Measurements from ENCODE around the gene ZNF77.
"Not testable (repeated sequence)": the region's sequence is repeated elsewhere in the genome, so short reads cannot be mapped to it uniquely, and the experiment has no call there.

ZNF77 gene

GRCh38 chr19:2969104-2969504 lies 24.3 kb upstream of the ZNF77 start:
- DNase-seq = no peak

DNA sequence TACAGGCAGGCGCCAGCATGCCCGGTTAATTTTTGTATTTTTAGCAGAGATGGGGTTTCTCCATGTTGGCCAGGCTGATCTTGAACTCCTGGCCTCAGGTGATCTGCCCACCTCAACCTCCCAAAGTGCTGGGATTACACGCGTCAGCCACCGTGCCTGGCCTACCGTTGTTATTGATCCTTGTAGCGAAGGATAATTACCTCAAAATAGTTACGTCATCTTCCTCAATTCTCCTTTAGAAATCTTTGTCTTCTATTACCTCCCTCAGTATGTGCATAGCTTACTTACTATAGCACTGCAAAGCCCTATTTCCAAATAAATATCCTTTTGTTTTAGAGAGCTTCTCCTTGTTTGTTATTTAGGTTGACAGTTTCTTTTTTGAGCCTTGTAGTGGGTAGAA lies 23.2 kb upstream of the ZNF77 start:
- DNase-seq = no peak

DNA sequence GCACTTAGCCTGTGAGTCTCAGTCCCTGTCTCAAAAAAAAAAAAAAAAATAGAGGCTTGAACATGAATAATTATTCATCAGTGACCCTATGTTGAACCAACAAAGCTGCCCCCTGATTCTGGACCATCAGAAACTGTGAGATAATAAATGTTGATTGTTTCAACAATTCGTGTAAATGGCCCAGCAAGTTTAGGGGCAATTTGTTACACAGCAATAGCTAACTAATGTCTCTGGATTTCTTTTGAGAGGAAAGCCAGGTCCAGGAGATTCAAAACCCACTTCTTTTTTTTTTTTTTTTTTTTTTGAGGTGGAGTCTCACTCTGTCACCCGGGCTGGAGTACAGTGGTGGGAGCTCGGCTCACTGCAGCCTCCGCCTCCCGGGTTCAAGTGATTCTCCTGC lies 20.1 kb upstream of the ZNF77 start:
- no peak for DNase-seq

DNA sequence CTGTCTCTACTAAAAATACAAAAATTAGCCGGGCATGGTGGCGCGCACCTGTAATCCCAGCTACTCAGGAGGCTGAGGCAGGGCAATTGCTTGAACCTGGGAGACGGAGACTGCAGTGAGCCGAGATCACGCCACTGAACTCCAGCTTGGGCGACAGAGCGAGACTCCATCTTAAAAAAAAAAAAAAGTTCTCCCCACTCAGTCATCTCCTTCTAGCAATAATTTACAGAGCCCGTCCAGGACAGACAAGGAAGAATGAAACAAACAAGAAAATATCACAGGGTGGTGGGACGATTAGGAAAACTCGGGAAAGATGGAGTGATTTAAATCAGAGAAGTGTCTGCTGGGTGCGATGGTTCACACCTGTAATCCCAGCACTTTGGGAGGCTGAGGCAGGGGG lies 18.9 kb upstream of the ZNF77 start:
- not testable (repeated sequence) for DNase-seq

DNA sequence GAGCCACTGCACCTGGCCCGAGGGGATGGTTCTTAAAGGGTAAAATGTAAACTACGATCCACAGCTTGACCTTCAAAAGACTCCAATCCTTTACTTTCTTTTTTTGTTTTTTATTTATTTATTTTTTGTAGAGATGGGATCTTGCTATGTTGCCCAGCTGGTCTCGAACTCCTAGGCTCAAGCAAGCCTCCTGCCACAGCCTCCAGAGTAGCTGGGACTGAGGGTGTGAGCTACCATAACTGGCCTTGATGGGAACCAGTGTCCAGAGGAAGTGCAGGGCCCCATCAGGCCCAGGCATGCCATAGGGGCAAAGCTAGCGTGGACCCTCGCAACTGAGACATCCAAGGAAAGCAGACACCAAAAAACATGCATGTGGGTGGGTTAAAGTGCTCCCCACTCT lies 18.4 kb upstream of the ZNF77 start:
- no peak for DNase-seq

GRCh38 chr19:2962018-2962670 lies 17.4 kb upstream of the ZNF77 start:
- DNase-seq = peak; percentile 88

- DNase-seq = no peak
Observed at GRCh38 chr19:2960120-2960519, 15.3 kb upstream of the ZNF77 start.

GRCh38 chr19:2957160-2957559 lies 12.4 kb upstream of the ZNF77 start:
- no peak for DNase-seq

- DNase-seq = no peak
Observed at GRCh38 chr19:2952953-2953481, 8.2 kb upstream of the ZNF77 start.

DNA sequence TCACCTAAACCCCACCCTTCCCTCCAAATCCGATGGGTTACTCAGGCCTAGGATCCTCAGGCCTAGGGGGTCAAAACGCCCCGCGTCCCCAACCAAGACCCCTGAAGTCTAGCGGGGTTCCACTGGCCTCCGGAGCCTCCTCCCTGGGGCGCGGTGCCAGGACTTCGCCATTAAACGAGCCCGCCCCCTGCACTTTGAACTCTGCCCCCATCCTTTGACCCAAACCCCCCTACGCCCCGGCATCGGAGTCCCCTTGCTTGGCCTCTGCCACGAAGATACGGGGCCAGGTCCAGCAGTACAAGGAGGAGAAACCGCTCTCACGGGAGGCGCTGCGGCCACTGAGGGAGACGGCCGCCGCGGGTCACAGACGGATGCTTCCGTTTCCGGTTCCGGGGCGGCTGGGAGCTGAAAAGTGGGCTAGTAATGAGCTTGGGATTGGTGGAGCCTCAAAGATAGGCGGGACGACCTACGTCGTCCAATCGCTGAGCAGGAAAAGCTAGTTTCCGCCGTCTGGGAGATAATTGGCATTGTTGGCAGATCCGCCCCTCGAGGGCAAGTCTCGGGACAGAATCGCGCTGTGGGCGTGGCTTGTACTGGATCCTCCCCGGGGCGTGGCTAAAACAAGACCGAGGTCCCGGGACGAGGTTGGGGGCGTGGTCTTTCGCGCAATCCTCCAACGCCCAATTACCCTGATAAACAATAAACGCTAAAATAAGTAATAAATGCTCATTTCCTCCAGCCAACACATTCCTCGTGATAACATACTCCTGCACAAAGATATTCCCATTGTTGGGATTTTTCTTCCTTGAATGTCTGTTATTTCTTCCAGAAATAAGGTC lies 5.7 kb upstream of the ZNF77 start:
- peak; percentile 100 for DNase-seq

DNA sequence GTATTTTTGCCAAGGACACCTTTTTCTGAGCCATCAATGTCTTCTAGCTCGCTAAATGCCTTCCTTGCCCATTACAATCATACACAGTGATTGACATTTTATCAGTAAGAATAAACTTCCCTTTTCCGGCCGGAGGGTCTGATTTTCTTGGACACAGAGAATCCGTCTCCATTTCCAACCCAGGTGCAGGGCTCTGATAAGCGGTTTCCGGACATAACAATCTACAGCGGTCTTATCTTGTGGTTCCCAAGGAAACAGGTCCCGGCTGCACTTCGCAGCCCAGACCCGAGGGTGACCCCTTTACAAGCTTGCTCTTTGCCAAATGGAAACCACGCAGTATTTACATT lies 5.1 kb upstream of the ZNF77 start:
- no peak for DNase-seq

GRCh38 chr19:2945575-2946184 lies 909 bp upstream of the ZNF77 start:
- no peak for DNase-seq

DNA sequence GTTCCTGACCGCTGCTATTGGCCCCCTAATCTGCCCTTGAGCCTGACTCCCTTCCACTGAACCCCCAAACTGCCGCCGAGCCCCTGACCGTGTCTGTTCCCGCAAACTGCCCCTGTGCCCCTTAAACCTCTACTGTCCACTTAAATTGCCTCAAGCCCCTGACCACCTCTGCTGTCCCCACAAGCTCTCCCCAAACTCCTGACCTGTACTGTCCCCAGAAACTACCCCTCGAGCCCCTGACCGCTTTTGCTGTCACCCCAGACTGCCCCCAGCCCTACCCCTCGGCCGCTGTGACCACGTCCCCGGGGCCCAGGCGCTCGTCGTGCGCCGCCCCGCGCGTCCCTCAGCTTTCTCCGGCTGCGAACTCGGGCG lies 382 bp downstream of the ZNF77 start:
- no peak for DNase-seq

GRCh38 chr19:2942928-2943640 lies 1.7 kb downstream of the ZNF77 start:
- DNase-seq = no peak

- not testable (repeated sequence) for DNase-seq
Observed at GRCh38 chr19:2935863-2936262, 8.9 kb downstream of the ZNF77 start.

DNA sequence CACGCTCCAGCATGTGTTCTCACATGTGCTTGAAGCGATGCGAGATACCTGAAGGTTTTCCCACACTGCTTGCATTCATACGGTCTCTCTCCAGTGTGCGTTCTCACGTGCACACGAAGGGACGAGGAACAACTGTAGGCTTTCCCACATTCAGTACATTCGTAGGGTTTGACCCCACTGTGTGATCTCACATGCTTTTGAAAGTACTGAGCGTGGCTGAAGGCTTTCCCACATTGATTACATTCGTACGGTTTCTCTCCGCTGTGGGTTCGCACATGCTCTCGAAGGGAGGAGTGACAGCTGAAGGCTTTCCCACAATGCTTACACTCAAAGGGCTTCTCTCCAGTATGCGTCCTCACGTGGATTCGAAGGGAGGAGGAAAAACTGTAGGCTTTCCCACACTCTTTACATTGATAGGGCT lies 11.3 kb downstream of the ZNF77 start:
- DNase-seq = no peak

- no peak for DNase-seq
Observed at GRCh38 chr19:2927032-2927430, 17.7 kb downstream of the ZNF77 start.

GRCh38 chr19:2926341-2927031 lies 18.3 kb downstream of the ZNF77 start:
- no peak for DNase-seq

GRCh38 chr19:2923510-2923909 lies 21.3 kb downstream of the ZNF77 start:
- DNase-seq = peak; percentile 22

DNA sequence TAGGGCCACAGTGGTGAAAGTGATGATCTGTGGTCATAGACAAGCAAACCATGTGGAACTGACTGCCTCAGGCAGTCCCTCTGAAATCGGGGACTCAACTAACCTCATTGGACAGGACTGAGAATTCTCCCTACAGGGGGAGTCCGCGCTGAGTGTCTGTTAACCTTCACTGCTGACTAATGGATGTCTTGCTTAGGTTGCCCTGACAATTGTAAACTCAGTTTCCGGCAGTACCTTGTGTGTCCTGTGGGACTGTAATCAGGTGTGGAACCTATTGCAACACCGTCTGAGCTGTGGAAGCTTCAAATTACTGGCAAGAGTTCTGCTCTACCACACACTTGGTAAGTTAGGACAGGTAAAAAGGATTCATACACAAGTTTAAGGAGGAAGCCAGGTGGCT lies 21.8 kb downstream of the ZNF77 start:
- DNase-seq = no peak

DNA sequence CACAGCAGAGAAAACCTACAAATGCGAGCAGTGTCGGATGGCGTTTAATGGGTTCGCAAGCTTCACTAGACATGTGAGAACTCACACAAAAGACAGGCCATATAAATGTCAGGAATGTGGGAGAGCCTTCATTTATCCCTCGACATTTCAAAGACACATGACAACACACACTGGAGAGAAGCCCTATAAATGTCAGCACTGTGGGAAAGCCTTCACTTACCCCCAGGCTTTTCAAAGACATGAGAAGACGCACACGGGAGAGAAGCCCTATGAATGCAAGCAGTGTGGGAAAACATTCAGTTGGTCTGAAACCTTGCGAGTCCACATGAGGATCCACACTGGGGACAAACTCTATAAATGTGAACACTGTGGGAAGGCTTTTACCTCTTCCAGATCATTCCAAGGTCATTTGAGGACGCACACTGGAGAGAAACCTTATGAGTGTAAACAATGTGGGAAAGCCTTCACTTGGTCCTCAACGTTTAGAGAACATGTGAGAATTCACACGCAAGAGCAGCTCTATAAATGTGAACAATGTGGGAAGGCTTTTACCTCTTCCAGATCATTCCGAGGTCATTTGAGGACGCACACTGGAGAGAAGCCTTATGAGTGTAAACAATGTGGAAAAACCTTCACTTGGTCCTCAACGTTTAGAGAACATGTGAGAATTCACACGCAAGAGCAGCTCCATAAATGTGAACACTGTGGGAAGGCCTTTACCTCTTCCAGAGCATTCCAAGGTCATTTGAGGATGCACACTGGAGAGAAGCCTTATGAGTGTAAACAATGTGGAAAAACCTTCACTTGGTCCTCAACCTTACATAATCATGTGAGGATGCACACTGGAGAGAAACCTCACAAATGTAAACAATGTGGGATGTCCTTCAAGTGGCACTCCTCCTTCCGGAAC lies 27.2 kb downstream of the ZNF77 start:
- DNase-seq = no peak

DNA sequence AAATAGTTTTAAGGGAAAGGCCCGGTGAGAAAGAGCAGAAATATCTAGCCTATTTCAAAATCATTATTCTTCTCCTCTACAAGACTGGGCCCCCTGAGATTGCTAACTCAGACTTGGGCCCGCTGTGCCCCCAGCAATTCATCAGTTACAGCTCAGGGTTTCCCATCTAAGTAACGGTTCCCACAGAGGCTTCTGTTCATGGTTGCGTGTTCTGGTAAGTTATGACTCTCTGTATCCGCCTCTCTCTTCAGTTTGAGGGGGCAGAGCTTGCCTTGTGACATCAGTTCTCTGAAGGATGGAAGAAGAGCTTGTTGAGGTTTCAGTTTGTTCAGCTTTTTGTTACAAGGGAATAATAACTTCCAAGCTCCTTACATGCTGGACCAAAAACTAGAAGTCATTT lies 32.5 kb downstream of the ZNF77 start:
- DNase-seq = no peak
